ENCODE results near the gene RPL29.

GRCh38 chr3:51982838-51983577, 12.7 kb downstream of the RPL29 start, which contains the start of gene ACY1:
- no peak for TF ChIP-seq POLR2A (IDR thresholded peaks at IDR 0.05; ENCODE audit: low read depth)
- TF ChIP-seq, protein P1, sequence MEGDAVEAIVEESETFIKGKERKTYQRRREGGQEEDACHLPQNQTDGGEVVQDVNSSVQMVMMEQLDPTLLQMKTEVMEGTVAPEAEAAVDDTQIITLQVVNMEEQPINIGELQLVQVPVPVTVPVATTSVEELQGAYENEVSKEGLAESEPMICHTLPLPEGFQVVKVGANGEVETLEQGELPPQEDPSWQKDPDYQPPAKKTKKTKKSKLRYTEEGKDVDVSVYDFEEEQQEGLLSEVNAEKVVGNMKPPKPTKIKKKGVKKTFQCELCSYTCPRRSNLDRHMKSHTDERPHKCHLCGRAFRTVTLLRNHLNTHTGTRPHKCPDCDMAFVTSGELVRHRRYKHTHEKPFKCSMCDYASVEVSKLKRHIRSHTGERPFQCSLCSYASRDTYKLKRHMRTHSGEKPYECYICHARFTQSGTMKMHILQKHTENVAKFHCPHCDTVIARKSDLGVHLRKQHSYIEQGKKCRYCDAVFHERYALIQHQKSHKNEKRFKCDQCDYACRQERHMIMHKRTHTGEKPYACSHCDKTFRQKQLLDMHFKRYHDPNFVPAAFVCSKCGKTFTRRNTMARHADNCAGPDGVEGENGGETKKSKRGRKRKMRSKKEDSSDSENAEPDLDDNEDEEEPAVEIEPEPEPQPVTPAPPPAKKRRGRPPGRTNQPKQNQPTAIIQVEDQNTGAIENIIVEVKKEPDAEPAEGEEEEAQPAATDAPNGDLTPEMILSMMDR (IDR thresholded peaks at IDR 0.05): no peak

All from esophagus muscularis mucosa (tissue), 3 donors.